HG02981 (cell line): ENCODE measurements around the gene HAGHL.
"Not testable (repeated sequence)": the region's sequence is repeated elsewhere in the genome, so short reads cannot be mapped to it uniquely, and the experiment has no call there.

Experiments used
- ATAC-seq: cut with Tn5 transposase; IDR thresholded peaks from one replicate; pipeline ENCODE4 v1.9.1; 2021; ENCODE audit warnings: mild to moderate bottlenecking, moderate library complexity; ENCODE audit not compliant: unreplicated experiment

HAGHL gene

DNA sequence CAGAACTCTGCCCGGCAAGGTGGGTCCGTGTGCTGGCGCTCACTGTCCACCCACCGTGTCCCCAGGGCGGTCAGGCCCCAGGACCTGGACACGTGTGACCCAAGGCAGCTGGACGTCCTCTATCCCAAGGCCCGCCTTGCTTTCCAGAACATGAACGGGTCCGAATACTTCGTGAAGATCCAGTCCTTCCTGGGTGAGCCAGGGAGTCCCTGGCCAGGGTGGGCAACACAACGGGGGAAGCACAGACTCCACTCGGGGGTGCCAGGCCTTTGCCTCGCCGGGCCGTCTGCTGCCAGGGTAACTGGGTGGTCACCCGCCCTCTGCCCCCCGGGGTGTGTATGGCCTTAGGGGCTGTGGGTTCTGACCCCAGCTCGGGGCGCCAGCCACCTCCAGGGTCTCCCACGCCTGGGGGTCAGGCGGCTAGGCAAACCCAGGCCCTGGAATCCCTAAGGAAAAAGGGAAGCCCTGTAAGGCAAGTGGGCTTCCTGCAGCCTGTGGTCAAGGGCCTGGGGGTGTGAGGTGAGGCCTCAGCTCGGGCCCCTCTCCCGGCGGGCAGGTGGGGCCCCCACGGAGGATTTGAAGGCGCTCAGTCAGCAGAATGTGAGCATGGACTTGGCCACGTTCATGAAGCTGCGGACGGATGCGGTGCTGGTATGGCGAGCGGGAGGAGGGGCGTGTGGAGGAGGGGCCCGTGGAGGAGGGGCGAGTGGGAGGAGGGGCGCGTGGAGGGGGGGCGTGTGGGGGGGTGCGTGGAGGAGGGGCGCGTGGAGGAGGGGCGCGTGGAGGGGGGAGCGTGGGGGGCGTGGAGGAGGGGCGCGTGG, 40.1 kb downstream of the HAGHL start:
- no peak for ATAC-seq

DNA sequence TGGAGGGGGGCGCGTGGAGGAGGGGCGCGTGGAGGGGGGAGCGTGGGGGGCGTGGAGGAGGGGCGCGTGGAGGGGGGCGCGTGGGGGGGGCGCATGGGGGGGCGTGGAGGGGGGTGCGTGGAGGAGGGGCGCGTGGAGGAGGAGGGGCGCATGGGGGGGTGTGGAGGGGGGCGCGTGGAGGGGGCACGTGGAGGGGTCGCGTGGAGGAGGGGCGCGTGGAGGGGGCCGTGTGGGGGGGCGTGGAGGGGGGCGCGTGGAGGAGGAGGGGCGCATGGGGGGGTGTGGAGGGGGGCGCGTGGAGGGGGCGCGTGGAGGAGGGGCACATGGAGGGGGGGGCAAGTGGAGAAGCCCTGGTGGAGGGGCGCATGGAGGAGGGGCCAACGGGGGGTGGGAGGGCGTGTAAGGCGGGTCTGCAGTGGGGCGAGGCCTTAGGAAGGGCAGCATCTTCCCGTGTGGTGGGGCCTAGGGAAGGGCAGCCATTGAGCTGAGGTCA, 40.9 kb downstream of the HAGHL start:
- no peak for ATAC-seq

DNA sequence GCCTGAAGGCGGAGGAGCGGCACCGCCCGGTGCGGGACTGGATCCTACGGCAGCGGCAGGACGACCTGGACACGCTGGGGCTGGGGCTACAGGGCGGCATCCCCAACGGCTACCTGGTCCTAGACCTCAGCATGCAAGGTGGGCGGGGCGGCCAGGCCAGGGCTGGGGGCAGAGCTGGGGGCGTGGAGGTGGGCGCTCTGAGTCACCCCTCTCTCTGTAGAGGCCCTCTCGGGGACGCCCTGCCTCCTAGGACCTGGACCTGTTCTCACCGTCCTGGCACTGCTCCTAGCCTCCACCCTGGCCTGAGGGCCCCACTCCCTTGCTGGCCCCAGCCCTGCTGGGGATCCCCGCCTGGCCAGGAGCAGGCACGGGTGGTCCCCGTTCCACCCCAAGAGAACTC, 41.5 kb downstream of the HAGHL start:
- no peak for ATAC-seq

DNA sequence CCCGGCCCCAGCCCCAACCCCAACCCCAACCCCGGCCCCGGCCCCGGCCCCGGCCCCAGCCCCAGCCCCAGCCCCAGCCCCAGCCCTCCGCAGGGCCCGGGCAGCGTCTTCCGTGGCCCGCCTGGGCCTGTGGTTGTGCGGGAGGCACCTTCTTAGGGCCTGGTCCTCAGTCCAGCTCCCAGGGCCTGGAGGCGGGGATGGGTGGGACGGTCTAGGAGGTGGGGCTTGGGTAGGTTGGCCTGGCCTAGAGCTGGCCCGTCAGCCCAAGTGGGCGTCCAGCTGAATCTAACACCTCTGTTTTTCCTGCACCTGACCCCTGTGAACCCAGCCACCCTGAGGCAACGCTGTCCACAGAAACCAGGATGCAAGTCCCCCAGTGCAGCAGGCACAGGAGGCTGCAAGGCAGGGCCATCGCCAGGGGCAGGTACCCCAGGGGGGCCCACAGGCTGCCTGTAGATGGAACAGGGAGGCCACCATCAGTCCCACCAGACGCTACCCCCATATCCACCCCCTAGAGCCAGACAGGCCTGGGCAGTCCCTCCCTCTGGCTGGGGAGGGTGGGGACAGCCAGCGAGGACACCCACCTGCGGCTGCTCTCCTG, 42.4 kb downstream of the HAGHL start:
- no peak for ATAC-seq

DNA sequence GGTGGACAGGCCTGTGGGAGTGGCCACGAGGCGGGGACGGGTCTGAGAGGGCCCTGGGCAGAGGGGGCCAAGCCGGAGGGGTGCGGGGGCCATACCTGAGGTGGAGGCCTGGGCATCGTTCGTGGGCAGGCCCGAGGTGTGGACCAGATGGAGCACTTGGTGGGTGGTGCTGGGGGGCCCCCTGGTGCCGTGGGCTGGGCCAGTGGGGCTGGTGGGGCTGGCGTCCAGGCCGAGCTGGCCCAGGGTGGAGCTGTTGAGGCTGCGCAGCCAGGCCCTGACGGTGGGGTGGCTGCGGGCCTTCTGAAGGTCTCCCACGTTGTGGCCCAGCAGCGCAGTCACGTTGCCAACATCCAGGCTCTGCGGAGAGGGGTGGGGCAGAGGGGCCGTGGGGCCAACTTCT, 43.0 kb downstream of the HAGHL start:
- ATAC-seq: no peak

DNA sequence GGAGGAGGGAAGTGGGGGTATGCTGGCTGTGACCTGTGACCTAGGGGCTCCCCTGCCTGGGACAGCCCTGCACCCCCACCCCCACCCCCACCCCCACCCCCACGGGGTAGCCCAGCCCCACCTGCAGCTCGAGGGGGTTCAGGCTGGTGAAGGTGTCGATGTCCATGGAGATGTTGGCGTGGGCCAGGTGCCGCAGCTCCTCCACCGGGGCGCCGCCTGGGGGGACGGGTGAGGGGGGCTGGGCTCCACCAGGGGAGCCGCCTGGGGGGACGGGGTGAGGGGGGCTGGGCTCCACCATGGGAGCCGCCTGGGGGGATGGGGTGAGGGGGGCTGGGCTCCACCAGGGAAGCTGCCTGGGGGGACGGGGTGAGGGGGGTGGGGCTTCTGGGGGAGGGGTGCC, 43.5 kb downstream of the HAGHL start:
- no peak for ATAC-seq

DNA sequence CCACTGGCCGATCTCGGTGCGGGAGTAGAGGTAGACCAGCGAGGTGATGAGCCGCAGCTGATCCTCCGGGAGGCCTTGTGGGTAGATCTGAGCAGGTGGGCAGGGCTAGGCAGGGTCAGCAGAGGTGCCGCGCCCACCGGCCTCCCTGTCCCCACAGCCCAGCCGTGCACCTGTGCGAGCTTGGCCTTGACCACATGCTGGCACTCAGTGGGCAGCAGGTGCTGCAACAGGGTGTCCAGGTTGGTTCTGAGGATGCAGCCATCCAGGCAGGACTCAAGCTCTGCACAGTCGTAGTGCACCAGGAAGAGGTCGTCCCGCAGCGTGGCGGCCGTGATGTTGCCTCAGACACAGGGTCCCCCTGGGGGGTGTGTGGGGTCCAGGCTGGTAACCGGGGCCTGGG, 46.1 kb downstream of the HAGHL start:
- ATAC-seq: no peak

DNA sequence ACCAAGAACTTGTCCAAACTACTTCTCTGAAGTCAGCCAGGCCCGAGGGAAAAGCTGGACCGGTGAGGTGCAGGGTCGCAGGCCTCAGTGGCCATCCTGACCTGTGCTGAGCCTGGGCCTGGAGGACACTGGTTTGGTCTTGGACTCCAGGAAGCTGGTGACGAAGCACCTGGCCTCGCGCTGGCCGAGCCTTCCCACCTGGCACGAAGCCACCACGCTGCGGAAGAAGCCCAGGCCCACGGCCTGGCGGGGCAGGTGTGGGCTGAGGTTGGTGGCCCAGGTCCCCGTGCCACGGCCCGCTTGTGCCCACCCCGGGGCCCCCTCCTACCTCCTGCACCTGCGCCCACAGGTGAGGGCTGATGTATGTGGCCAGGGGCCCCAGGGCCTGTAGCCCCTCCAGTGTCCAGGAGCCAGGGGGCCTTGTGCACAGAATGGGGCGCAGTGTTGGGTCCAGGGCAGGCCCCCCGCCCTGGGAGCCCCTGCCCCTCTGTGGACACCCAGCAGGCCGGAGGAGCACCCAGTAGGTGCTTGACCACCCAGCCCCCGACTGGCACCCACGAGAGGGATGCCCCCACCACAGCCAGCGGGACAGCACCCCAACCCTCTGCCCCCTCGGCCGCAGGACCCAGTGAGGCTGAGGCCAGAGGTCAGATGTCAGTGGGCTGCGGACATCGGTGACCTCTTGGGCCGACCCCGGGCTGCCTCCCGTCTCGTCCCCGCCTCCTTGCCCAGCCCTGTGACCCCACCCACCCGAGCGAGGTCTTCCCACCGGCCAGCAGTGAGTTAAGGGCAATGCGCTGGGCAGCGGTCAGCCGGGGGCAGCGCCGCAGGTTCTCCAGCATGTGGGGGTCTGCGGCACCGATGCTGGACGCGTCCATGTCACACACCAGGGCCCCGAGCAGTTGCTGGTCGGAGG, 47.4 kb downstream of the HAGHL start:
- ATAC-seq: no peak

DNA sequence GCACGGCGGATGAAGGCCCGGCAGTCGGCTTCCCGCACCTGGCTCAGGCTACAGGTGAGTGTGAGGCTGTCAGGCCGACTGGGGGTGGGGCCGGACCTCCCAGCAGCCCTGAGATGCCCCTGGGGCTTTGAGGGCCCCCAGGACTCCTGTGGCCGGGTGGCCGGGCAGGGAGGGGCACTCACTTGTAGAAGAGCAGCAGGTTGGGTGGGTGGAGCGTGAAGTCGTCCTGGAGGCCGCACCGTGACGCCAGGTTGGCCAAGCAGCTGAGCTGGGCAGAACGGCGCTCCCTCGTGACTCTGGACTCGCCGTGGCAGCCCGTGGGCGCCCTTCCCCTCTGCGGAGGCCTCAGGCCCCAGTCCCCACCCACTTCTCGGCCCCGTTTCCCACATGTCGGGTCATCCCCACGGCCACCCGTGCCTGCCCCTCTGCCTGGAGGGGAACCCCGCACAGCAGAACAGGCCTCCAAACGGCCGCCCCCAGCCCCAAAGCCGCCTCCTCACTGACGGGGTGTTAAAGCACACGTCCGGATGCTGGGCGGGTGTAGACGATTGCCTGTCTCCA, 48.4 kb downstream of the HAGHL start:
- ATAC-seq: no peak

DNA sequence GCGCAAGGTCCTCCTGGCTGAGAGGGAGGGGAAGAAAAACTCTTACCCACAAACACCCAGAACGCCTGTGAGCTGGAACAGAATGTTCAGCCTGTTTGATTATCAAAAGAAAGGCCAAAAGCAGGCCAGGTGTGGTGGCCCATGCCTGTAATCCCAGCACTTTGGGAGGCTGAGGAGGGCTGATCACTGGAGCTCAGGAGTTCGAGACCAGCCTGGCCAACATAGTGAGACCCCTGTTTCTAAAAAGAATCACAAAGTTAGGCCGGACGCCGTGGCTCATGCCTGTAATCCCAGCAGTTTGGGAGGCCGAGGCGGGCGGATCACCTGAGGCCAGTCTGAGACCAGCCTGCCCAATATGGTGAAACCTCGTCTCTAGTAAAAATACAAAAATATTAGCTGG, 49.4 kb downstream of the HAGHL start:
- not testable (repeated sequence) for ATAC-seq

DNA sequence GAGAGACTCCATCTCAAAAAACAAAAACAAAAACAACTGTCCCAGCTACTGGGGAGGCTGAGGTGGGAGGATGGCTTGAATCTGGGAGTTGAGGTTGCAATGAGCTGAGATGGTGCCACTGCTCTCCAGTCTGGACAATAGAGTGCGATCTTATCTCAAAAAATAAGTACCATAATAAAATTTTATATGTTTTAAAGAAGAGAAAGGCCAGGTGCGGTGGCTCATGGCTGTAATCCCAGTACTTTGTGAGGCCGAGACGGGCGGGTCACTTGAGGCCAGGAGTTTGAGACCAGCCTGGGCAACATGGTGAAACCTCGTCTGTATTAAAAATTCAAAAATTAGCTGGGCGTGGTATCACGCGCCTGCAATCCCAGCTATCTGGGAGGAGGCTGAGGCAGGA, 49.9 kb downstream of the HAGHL start:
- no peak for ATAC-seq

DNA sequence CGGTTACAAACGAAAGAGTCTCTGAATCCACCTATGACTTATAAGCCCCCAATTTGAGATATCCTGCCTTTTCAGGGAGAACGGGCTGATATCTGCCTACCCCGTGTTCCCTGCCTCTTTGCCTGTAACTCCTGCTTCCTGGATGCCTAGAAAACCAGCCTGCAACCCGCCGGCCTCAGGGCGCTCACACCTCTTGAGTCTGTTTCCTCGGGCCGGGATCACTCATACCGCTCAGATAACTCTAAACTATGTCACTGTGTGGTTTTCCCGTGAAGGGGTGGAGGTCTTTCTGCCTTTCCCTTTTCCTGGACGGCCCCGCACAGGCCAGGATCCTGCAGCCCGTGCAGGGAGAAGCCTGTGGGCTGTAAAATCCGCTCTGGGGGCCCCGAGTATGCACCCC, 50.9 kb downstream of the HAGHL start:
- ATAC-seq: no peak

DNA sequence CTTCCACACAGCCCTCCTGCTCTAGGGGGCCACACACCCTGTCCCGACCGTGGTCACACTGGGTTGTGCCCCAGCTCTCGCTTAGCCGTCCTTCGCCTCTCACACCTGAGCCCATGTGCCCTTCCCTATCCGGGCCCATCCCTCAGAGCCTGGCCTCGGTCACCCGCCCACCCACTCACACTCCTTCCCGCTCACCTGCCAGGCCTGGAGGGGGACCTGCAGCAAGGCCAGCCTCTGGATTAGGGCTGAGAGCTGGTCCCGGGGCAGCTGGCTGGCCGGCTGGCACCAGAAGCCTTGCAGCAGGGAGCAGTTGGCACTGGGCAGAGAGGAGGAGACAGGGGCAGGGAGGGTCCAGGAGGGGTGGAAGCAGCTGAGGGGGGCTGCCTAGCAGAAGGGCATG, 51.5 kb downstream of the HAGHL start:
- no peak for ATAC-seq

DNA sequence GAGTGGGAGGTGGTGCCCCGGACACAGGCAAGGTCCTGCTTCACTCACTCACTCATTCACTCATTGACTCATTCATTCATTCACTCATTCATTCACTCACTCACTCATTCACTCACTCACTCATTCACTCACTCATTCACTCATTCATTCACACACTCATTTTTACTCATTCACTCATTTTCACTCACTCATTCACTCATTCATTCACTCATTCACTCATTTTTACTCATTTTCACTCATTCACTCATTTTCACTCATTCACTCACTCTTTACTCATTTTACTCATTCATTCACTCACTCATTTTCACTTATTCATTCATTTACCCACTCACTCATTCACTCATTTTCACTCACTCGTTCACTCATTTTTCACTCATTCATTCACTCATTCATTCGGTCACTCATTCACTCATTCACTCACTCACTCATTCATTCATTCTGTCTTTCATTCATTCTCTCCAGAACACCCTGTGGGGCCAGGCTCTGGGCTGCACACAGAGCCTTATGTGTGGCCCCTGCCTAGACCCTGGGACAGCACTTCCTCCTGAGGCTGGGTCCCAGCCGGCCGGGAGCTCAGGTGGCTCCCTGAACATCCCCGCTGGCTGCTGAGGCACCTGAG, 52.1 kb downstream of the HAGHL start:
- ATAC-seq: no peak
